Measurements from ENCODE around the gene GLIPR1. TPM values are rescaled to one million over a fixed set of nuclear protein-coding genes. Genes with fewer than 3 reads are reported as not detected.

GLIPR1 gene
- total RNA-seq, 1 donor from 2014 or later, result 39.6 TPM

- no peak overlapping the region for H3K4me3 ChIP-seq (ENCODE audit: low read depth, low read length)
- TF ChIP-seq CTCF (conservative IDR thresholded peaks at IDR 0.05; ENCODE audit: low read depth, low read length), result no peak
- no peak for DNase-seq (ENCODE audit: low read depth)
Observed at GRCh38 chr12:75529316-75529715, 48.8 kb downstream of the GLIPR1 start.

GRCh38 chr12:75529826-75530225, 49.3 kb downstream of the GLIPR1 start:
- DNase-seq (ENCODE audit: low read depth), result no peak
- no peak for TF ChIP-seq CTCF (conservative IDR thresholded peaks at IDR 0.05; ENCODE audit: low read depth, low read length)
- no peak overlapping the region for H3K4me3 ChIP-seq (ENCODE audit: low read depth, low read length)

- no peak for TF ChIP-seq CTCF (conservative IDR thresholded peaks at IDR 0.05; ENCODE audit: low read depth, low read length)
- no peak for DNase-seq (ENCODE audit: low read depth)
- no peak overlapping the region for H3K4me3 ChIP-seq (ENCODE audit: low read depth, low read length)
Observed at GRCh38 chr12:75533239-75533638, 52.7 kb downstream of the GLIPR1 start.

- no peak for TF ChIP-seq CTCF (conservative IDR thresholded peaks at IDR 0.05; ENCODE audit: low read depth, low read length)
- H3K4me3 ChIP-seq (ENCODE audit: low read depth, low read length), result no peak overlapping the region
- no peak for DNase-seq (ENCODE audit: low read depth)
Observed at GRCh38 chr12:75539889-75540288, 59.3 kb downstream of the GLIPR1 start.

GRCh38 chr12:75542942-75543341, 62.4 kb downstream of the GLIPR1 start:
- no peak for DNase-seq (ENCODE audit: low read depth)
- TF ChIP-seq CTCF (conservative IDR thresholded peaks at IDR 0.05; ENCODE audit: low read depth, low read length), result no peak
- H3K4me3 ChIP-seq (ENCODE audit: low read depth, low read length), result no peak overlapping the region

GRCh38 chr12:75543529-75543928, 63.0 kb downstream of the GLIPR1 start:
- no peak for DNase-seq (ENCODE audit: low read depth)
- TF ChIP-seq CTCF (conservative IDR thresholded peaks at IDR 0.05; ENCODE audit: low read depth, low read length), result no peak
- H3K4me3 ChIP-seq (ENCODE audit: low read depth, low read length), result no peak overlapping the region

- no peak for TF ChIP-seq CTCF (conservative IDR thresholded peaks at IDR 0.05; ENCODE audit: low read depth, low read length)
- DNase-seq (ENCODE audit: low read depth), result no peak
- H3K4me3 ChIP-seq (ENCODE audit: low read depth, low read length), result no peak overlapping the region
Observed at GRCh38 chr12:75545636-75546035, 65.1 kb downstream of the GLIPR1 start.
